ENCODE data around the gene PTMA.

The PTMA gene

DNA sequence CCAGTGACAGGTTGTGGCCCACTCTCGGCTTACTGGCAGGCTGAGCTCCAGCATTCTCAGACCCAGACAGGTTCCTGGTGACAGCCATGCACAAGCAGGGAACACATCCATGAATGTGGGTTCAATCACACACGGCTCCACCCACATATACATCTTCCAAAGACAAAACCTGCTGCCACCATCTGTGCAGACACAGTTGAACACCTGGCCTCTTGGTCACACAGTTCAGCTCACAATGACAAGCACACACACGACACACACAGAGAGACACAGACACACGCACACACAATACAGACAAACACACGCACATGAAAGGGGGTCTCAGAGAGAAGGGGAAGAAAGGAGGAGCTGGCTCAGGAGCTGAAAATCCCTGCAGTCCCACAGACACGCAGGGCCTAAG lies 32.1 kb upstream of the PTMA start:
- no peak for DNase-seq (ENCODE audit: low read depth, low spot score)

DNA sequence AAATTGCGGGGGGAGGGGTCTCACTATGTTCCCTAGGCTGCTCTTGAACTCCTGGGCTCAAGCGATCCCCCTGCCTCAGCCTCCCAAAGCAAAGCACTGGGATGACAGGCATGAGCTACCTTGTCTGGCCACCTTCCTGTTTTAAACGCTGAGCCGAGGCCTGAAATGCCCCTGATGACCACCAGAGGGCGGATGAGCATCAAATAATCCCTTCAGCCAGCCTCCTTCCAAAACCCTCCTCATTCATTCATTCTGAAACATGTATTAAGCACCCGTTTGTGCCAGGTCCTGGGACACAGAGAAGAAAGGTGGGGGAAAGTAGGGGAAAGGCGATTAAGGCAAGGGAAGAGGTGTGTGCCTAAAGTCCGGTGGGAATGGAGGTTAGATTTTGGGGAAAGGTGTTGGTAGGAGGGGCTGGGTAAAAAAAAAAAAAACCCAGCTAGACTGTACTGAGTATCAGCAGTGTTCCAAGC lies 30.7 kb upstream of the PTMA start:
- DNase-seq (ENCODE audit: low read depth, low spot score) = peak; percentile 92

DNA sequence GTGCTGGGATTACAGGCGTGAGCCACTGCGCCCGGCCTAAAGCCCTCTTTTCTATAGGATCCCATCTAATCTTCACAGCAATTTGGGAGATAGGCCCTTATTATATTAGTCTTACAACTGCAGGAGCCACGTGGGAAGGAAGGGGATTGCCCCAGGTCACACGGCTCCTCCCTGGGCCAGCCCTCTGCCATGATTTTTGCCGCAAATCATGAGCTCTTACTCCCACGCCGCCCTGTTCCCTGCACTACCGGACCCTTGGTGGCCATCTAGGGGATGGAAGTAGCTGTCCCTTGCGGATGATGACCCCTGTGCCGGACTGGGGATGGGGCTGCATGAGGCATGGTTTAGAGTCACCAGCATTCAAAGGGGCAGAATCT lies 28.4 kb upstream of the PTMA start:
- DNase-seq (ENCODE audit: low read depth, low spot score) = no peak

DNA sequence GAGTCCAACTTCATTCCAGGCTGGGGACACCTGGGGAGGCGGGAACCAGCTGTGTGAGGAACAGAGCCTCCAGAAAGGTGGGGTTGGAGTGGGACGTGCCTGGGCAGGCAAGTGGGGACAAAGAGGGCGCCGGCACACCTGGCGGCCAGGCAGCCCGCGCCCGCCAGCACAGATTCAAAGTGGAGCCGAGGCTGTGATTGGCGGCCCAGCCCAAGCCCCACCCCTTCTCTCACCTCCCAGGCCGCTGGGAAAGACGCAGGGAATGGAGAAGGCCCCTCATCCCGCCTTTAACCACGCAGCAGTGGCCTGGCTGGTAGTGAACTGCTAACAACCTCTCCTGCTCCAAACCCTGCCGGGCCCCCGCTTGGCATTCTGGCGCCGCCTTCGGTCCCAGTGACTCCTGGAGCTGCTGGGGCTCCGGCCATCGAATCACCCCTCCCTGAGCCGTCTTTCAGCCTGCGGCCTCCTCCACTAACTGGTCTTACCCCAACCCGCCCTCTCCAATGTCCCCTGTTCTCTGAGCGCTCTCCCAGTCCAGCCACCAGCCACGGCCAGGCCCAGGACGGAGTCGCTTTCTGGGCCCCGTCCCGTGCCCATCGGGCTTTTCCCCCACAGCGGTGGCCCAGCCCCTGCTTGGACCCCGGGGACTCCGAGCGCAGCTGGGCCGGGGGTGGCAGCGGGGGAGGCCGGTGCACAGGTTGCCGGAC lies 27.9 kb upstream of the PTMA start:
- DNase-seq (ENCODE audit: low read depth, low spot score) = no peak

DNA sequence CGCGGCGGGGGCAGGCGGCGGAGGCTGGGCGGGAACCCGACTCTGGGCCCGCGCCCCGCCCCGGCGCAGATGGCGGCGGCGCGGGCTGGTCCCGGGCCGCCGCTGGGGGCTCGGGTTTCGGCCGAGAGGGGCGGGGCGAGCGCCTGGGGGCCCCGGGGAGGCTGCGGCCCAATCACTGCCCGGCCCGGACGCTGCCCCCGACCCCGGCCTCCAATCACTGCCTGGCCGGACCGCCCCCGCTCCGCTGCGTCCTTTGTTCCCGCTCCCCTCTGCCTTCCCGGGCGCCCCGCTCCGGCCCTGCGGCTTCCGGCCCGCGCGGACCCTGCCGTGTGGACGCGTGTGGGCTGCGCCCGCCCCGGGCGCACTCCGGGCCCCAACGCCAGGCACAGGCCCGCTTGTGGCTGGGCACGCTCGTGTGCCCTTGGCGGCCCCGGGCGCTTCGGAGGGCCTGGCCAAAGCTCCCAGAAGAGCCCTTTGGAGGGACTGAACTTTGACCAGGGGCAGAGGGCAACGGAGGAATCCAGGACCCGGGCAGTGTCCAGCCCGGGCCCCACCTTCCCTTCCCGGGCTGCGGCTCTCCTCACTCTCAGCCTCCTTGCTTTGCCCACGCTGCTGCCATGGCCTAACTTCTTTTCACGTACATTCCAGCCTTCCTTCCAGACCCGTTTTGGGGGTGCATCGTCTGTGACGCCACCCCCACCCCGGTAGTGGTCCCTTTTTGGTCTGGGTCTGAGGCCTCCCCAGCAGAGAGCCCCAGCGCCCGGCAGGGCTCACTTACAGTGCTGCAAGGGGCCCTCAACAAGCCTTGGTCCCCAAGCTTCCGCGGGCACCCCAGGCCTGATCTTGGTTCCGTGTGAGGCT lies 27.1 kb upstream of the PTMA start:
- peak; percentile 92 for DNase-seq (ENCODE audit: low read depth, low spot score)

DNA sequence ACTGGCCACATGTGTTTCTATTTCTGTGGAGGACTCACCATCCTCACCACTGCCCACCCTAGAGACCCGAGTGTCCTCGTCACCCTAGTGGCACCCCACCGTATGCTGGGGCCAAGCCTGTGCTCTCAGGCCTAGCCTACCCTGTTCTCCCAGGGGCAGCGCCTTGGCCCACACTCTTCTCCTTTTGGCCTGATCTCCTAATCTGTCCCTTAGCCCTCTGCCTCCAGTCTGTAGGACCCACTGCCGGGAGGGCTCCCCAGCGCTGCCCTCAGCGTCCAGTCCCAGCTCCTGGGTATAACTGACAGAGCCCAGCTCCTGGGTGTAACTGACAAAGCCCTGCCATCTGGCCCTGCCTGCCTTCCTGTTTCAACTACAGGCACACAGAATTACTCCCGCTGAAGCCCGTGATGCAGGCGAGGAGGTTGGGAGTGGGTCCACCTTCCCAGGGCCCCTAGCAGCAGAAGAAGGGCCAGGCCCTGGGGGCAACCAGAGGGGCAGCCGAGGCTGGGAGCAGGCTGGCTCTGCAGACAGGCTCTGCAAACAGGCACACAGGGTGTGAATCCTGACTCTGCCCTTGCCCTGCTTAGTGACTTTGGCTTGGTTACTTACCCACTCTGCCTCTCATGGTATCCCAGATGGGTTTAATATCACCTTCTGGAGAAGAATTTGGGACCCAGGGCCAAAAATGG lies 25.6 kb upstream of the PTMA start:
- no peak for DNase-seq (ENCODE audit: low read depth, low spot score)

DNA sequence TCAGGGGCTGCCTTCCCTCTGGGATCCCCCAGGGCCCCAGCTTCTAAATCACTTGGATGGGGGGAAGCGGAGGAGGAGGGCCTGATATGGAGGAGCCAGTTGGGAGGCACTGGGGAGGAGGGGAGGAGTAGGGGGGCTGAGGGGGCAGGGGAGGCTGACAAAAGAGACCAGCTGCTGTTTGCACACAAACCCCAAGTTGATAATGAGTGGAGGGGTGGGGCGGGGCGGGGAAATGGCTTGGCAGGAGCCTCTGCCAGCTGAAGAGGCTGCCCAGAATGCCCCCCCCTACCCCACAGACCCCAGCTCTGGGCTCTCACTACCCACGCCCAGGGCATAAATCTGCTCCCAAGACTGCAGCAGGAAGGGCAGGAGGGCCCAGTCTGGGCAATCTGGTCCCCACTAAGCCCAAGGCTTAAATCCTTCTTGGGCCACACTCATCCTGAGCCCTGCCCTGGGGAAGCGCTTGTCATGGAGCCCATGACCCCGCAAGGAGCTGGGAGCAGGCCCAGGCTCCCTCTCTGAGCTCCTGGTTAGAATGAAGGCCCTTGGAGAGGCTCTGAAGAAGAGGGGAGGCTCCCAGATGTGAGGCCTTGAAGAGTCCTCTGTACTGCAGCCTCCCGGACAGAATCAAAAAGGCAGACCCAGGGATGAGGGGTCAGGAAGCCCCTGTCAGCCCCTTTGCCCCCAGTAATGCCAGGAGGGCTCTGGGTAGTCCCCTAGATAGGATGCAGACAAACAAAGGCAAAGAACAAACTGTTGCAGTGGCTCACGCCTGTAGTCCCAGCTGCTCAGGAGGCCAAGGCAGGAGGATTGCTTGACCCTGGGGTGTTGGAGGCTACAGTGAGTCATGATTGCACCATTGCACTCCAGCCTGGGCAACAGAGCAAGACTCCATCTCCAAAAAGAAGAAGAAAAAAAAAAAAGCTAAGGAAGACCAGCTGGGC lies 24.8 kb upstream of the PTMA start:
- no peak for DNase-seq (ENCODE audit: low read depth, low spot score)

DNA sequence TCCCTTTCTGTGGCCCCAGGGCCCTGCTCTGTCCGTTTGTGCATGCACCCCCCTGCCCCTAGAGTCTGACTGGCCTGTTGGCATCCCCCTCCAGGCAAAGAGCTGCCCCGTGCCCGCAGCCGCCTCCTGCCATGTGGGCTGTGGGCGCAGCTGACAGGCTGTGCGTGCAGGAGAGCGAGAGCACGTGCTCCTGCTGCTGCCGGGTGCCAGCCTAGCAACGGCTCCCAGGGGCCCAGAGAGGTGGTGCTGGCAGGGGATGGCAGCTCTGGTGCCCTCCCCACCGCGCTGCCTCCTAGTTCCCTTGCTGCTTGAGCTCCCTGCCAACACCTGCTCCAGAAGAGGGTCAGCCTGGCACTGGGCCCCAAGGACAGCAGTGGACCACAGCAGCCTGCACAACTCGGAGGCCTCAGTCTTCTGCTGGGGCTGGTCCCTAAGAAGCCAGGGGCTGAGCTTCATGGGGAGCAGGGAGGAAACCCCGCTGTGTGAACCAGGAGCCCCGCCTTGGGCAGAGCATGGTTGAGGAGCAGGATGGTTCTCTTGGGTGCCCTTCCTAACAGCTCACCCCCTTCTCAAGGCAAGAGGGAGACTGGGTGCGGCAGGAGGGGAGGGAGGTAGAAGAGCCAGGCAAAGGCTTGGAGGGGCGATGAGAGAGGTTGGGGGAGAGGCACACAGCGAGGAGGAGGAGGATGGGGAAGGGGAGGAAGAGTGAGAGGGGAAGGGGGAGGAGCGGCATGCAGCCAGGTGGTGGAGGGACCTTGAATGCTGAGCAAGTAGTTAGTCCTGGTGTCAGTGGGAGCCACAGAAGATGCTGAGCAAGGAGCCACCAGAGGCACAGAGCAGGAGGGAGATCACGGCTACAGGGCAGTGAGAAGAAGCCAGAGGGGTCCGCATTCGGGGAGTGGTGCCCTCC lies 23.8 kb upstream of the PTMA start:
- no peak for DNase-seq (ENCODE audit: low read depth, low spot score)

DNA sequence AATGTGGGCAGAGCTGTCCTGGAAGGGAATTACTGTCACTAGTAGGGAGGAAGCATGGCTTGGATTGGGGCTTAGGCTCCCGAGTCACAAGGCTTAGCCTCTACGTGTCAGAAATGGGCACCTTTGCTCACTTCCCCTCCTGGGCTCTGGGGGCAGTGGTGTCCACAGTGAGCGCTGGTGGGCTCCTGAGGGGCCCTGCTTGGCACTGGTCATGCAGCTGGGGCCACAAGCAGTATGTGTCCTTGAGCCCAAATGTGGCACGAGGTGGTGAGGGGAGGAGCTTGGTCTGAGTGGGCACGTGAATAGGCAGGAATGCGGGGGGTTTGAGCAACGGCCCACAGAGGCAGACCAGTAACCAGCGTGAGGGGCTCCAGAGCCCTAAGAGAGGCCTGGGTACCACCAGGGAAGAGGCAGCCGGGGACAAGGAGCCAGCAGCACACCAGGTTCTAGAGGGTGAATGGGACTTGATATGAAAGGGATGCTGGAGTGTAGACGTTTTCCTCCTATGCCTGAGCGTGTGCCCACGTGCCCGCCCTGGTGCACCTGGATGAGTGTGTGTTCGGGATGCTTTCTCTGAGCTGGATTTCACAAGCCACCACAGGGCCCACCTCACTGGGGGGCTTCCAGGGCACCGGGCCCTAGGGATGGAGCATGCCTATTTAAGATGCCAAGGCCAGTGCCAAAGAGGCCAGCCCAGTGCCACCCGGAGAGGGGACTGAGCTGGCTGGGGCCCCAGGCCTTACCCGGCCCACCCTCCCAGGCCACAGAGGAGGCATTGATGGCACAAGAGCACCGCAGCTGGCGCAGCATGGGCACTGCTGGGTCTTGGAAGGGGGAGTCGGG lies 22.8 kb upstream of the PTMA start:
- no peak for DNase-seq (ENCODE audit: low read depth, low spot score)

DNA sequence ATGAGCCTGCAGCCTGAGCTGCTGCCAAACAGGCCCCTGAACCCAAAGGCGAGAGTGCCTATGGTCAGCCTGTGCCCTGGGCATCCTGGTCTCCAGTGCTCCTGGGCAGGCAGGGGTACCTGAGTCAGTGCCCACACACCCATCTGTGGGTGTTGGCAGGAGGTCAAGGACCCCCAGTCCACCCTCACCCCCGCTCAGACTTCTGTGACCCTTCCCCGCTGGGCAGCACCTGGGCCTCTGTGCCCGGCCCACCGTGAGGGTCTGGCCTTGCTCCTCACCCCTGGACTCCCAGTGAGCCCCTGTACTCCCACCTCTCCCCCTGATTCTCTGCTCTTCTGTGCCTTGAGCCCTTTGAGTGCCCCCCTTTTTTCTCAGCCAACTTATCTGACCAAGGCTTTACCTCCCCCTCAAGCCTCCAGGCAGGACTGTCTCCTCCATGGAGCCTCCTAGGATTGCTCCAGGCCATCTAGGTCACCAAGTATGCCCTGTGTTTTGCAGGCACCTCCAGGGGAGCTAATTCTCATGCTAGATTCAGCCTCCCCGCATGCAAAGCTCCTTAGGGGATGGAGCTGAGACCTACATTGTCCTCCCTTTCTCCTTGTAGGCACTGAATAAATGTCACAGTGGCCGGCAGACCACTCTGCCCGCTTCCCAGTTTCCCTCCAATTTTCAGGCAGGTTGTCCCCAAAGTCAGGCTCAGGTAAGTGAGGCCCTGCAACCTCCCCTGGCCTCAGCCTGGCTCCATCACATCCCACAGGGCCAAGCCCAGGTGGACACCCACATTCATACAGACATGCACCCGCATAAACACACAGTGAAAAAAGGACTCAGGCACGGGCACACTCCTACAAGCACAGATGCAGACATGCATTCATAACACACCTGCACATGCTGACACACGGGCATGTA lies 21.9 kb upstream of the PTMA start:
- no peak for DNase-seq (ENCODE audit: low read depth, low spot score)

DNA sequence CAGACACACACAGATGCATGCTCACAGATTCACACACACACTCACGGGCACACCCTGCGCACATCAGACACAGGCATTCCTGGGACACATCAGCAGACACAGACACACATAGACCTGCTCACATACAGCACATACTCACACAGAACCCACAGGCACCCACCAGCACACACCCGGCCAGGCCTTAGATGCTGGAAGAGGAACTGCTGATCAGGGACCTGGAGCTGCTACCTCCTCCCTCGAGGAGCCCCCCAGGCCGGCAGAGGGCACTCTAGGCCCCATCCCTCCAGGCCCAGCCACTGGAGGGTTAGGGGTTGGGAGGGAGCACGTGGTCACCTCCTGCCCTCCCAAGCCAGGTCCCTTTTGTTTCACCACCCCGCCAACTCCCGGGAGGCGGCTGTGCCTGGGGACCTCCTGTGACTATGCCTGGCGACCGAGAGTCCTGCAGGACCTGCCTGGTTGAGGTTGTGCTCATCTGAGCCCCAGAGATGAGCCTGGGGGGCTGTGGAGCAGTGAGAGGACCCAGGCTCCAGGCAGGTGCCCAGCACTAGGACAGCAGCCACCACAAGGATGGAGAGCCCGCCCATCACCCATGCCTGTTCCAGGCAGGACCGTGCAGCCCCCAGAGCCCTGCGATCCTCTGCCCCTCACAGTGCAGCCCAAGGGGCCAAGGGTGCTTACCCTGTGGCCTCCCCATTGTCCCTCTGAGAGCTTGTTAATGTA lies 21.0 kb upstream of the PTMA start:
- DNase-seq (ENCODE audit: low read depth, low spot score) = peak; percentile 64

DNA sequence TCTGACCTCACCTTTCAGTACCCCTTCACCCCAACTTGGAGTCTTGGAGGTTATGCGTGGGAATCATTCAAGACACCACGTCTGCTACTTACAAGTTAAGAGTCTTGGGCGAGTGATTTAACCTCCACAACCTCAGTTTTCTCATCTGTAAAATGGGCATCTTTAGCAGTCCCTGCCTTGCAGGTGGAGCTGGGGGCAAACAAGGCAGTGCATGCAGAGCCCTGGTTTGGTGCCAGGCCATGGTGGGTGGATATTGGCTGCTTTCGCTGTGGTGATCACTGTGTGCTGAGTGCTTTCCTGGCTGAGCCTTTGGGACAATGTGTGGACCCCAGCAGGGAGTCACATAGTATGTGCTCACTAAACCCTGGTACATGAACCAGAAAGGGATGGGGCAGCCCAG lies 20.4 kb upstream of the PTMA start:
- no peak for DNase-seq (ENCODE audit: low read depth, low spot score)

DNA sequence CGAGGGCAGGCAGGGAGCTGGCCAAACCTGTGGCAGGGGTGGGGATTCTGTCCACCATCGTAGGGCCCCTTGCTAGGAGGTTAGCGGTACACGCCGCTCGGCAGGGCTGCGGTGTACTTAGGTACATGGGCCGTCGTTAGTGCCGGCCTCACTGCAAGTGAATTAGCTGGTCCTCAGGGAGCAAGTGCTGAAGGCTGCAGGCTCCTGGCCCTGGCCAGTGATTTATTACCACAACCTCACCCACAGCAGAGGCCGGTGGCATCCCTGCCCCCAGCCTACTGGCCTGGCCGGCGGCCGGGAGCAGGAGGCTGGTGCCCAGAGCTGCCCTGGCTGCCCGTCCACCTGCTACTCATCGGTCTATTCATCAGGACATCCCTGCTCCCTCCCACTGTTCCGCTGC lies 19.6 kb upstream of the PTMA start:
- no peak for DNase-seq (ENCODE audit: low read depth, low spot score)

DNA sequence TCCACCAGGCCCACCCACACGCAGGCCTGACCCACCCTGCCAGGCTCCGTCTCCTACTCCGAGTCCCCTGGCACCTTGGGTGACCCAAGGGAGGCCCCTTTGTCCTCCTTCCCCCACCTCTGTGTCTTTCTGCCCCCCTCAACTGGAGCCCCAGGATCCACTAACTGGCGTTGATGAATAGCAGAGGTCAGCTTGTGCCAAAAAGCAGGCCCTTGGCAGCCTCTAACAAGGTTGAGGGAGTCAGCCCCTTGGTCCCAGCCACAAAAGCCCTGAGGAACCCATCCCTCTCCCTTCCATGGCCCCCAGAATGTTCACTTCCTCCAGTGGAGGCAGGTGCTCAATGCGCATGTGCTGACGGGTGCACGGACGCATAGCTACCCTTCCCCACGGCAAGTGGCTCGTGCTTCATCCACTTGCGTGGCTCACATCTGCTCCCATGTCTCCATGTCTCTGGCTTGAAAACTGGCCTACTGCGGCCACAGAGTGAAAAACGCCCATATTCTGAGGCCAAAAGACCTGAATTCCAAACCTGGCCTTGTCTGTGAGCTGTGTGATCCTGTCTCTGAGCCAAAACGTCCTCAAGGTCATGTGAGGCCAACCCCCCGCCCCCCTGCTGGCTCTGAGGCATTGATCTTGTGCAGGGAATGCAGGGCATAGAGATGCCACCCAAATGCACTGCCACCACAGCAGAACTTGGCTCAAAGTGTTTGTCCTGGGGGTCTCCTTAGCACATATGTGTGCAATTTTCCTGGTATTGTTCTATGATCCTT lies 19.0 kb upstream of the PTMA start:
- DNase-seq (ENCODE audit: low read depth, low spot score) = no peak

DNA sequence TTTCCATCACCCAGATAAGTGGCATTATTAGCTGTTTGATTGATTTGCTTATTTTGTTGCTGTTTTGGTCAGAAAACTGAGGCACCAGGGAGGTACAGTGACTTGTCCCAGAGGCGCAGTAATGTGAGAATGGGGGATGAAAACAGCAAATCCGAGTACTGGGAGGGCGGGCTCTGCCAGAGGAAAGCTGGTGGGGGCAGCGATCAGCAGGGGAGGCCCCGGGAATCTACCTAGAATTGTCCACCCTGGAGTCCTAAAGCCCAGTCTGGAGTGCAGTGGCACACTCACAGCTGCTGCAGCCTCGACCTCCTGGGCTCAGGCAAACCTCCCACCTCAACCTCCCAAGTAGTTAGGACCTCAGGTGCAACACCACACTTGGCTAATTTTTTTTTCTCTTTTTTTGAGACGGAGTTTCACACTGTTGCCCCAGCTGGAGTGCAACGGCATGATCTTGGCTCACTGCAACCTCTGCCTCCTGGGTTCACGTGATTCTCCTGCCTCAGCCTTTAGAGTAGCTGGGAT lies 17.0 kb upstream of the PTMA start:
- DNase-seq (ENCODE audit: low read depth, low spot score) = no peak

DNA sequence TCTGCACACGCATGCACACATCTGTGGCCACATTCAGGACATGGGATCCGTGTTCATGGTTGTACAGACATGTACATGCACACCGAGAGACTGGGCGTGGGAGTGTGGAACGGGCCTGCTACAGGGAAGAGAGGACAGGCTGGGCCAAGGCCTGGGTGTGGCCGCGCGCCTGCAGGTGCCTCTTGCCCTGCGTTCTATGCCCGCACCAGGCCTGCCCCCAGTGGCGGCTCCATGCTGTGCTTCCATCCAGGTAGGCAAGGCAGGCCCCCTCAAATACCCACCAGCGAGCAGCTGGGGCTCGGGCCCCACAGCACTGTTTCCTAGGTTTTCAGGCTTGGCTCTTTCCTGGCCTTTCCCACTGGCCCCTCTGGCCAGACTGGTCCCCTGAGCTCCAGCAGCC lies 15.5 kb upstream of the PTMA start:
- no peak for DNase-seq (ENCODE audit: low read depth, low spot score)

DNA sequence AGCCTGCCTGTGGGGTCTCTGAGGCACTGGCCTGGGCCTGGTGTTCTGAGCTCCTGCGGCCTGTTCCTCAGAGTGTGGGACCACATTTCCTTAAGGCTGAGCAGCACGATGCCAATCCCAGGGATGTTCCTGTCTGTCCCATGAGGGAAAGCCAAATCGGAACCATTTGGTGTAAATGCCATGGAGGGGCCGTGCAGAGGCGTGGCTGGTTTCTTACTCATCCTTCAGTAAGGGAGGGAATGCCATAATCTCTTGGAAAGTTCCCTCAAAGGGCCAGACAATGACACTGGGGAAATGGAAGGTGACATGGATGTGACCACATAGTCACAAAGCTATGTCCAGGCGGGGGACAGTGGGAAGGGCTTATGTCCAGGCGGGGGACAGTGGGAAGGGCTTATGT lies 14.4 kb upstream of the PTMA start:
- DNase-seq (ENCODE audit: low read depth, low spot score) = no peak
